ENCODE results near the gene UBE2L6. TPM values are rescaled to one million over a fixed set of nuclear protein-coding genes. Genes with fewer than 3 reads are reported as not detected.

UBE2L6 gene
- total RNA-seq, 1 experiment from 2014 or later: 38.8 TPM

DNA sequence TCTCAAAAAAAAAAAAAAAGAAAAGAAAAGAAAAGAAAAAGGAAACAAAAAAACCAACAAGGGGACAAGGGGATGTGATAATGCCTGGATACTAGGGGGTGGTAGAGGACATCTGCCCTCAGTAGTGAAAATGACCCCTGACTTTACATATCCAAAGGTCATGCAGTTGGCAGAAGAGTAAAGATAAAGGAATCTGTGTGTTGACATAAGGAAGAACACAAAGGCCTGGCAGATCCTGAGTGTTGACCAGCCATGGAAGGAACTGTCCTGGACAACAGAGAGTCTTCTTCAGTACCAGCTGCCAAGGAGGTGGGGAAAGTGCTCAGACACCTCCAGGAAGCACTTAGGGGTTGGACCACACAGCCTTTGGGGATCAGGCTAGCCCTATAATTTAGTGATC, 64.6 kb downstream of the UBE2L6 start (continued):
- TF ChIP-seq, protein P1, sequence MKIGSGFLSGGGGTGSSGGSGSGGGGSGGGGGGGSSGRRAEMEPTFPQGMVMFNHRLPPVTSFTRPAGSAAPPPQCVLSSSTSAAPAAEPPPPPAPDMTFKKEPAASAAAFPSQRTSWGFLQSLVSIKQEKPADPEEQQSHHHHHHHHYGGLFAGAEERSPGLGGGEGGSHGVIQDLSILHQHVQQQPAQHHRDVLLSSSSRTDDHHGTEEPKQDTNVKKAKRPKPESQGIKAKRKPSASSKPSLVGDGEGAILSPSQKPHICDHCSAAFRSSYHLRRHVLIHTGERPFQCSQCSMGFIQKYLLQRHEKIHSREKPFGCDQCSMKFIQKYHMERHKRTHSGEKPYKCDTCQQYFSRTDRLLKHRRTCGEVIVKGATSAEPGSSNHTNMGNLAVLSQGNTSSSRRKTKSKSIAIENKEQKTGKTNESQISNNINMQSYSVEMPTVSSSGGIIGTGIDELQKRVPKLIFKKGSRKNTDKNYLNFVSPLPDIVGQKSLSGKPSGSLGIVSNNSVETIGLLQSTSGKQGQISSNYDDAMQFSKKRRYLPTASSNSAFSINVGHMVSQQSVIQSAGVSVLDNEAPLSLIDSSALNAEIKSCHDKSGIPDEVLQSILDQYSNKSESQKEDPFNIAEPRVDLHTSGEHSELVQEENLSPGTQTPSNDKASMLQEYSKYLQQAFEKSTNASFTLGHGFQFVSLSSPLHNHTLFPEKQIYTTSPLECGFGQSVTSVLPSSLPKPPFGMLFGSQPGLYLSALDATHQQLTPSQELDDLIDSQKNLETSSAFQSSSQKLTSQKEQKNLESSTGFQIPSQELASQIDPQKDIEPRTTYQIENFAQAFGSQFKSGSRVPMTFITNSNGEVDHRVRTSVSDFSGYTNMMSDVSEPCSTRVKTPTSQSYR (CRISPR knock-in tag; IDR thresholded peaks at IDR 0.05): no peak
- TF ChIP-seq NR3C1 (CRISPR knock-in tag; conservative IDR thresholded peaks at IDR 0.05; ENCODE audit: low read depth) (no peak), EMX1 (CRISPR knock-in tag; IDR thresholded peaks at IDR 0.05) (no peak), ZNF671 (CRISPR knock-in tag; IDR thresholded peaks at IDR 0.05) (no peak), HMGA2 (CRISPR knock-in tag; IDR thresholded peaks at IDR 0.05) (no peak), RELA (CRISPR knock-in tag; IDR thresholded peaks at IDR 0.05; ENCODE audit: borderline replicate concordance) (no peak), ATF1 (CRISPR knock-in tag; IDR thresholded peaks at IDR 0.05) (no peak)

DNA sequence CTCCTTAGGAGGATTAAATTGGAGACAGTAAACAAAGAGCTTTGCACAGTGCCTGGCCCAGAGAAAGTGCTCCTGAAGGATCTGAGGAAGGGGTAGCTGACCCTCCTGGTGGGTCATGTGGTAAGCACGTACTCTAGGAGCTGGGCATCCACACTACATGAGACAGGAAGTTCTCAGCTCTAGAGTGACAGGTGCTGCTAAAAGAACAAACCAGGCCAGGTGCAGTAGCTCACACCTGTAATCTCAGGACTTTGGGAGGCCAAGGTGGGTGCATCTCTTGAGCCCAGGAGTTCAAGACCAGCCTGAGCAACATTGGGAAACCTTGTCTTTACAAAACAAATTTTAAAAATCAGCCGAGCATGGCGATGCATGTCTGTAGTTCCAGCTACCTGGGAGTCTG, 65.1 kb downstream of the UBE2L6 start:
- peaks cover 6% of the 10 kb centered on the region for H3K36me3 Mint-ChIP-seq
- no peaks in the 10 kb centered on the region; the same call in 1 of the 2 replicates for H3K27me3 Mint-ChIP-seq (ENCODE audit: low read depth)
- H3K4me1 Mint-ChIP-seq: peaks cover 40% of the 10 kb centered on the region
- H3K4me3 Mint-ChIP-seq: no peak overlapping the region
- DNase-seq (ENCODE audit: low spot score): no peak
- H3K9me3 Mint-ChIP-seq: no peaks in the 10 kb centered on the region
- H3K27ac Mint-ChIP-seq: 0 out of 2 replicates have a peak overlapping the region, but pooled peaks have one; percentile 15
- ATAC-seq: no peak
- CTCF ChIA-PET: interaction anchor here (0.7 to 4.8 kb wide), 10 partner anchors 10 to 284 kb away, joined by 3 to 66 read pairs (median 4); partner anchors contain the start of genes RTN4RL2 and SLC43A1
- POLR2A ChIA-PET: interaction anchor here (0.5 to 1.3 kb wide), 3 partner anchors 13 to 137 kb away, joined by 3 to 4 read pairs (median 4); partner anchors contain the start of gene SLC43A1
- TF ChIP-seq, protein P2, sequence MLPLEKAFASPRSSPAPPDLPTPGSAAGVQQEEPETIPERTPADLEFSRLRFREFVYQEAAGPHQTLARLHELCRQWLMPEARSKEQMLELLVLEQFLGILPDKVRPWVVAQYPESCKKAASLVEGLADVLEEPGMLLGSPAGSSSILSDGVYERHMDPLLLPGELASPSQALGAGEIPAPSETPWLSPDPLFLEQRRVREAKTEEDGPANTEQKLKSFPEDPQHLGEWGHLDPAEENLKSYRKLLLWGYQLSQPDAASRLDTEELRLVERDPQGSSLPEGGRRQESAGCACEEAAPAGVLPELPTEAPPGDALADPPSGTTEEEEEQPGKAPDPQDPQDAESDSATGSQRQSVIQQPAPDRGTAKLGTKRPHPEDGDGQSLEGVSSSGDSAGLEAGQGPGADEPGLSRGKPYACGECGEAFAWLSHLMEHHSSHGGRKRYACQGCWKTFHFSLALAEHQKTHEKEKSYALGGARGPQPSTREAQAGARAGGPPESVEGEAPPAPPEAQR (CRISPR knock-in tag; IDR thresholded peaks at IDR 0.05): no peak
- TF ChIP-seq ZBTB21 (CRISPR knock-in tag; IDR thresholded peaks at IDR 0.05; ENCODE audit: borderline replicate concordance) (no peak), PRRX2 (CRISPR knock-in tag; IDR thresholded peaks at IDR 0.05) (no peak), GRHL2 (CRISPR knock-in tag; IDR thresholded peaks at IDR 0.05; ENCODE audit: insufficient replicate concordance, severe bottlenecking) (no peak), ZNF423 (CRISPR knock-in tag; IDR thresholded peaks at IDR 0.05) (no peak), TP53 (CRISPR knock-in tag; IDR thresholded peaks at IDR 0.05) (no peak)
- TF ChIP-seq, protein P3, sequence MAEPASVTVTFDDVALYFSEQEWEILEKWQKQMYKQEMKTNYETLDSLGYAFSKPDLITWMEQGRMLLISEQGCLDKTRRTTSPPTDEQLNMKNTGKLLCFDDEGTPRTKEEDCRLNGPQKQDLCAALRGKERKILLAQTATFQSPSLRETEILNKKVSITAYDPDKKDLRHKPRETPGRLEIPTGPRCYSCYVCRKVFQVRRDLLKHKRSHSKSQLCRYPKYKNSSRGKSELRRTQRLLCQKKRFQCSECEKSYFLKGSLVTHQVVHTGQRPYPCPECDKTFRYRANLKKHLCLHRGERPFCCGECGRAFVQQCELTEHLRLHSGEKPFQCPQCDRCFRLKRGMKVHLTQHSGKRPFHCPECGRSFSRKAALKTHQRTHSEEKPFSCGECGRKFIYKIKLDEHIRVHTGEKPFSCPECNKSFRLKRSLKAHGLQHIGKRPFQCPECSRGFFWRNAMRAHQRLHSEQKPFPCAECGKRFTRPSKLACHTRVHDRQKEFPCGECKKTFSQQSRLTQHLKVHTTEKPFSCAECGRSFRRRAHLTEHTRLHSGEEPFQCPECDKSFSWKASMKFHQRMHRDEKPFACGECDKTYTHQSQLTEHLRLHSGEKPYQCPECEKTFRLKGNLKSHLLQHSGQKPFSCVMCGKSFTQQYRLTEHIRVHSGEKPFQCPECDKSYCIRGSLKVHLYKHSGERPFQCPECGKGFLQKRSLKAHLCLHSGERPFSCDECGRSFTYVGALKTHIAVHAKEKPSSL (CRISPR knock-in tag; conservative IDR thresholded peaks at IDR 0.05): no peak
- TF ChIP-seq, protein P4, sequence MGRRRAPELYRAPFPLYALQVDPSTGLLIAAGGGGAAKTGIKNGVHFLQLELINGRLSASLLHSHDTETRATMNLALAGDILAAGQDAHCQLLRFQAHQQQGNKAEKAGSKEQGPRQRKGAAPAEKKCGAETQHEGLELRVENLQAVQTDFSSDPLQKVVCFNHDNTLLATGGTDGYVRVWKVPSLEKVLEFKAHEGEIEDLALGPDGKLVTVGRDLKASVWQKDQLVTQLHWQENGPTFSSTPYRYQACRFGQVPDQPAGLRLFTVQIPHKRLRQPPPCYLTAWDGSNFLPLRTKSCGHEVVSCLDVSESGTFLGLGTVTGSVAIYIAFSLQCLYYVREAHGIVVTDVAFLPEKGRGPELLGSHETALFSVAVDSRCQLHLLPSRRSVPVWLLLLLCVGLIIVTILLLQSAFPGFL (CRISPR knock-in tag; IDR thresholded peaks at IDR 0.05; ENCODE audit: borderline replicate concordance): no peak
- TF ChIP-seq, protein P5, sequence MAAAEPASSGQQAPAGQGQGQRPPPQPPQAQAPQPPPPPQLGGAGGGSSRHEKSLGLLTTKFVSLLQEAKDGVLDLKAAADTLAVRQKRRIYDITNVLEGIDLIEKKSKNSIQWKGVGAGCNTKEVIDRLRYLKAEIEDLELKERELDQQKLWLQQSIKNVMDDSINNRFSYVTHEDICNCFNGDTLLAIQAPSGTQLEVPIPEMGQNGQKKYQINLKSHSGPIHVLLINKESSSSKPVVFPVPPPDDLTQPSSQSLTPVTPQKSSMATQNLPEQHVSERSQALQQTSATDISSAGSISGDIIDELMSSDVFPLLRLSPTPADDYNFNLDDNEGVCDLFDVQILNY (CRISPR knock-in tag; IDR thresholded peaks at IDR 0.05): no peak
- TF ChIP-seq, protein P6, sequence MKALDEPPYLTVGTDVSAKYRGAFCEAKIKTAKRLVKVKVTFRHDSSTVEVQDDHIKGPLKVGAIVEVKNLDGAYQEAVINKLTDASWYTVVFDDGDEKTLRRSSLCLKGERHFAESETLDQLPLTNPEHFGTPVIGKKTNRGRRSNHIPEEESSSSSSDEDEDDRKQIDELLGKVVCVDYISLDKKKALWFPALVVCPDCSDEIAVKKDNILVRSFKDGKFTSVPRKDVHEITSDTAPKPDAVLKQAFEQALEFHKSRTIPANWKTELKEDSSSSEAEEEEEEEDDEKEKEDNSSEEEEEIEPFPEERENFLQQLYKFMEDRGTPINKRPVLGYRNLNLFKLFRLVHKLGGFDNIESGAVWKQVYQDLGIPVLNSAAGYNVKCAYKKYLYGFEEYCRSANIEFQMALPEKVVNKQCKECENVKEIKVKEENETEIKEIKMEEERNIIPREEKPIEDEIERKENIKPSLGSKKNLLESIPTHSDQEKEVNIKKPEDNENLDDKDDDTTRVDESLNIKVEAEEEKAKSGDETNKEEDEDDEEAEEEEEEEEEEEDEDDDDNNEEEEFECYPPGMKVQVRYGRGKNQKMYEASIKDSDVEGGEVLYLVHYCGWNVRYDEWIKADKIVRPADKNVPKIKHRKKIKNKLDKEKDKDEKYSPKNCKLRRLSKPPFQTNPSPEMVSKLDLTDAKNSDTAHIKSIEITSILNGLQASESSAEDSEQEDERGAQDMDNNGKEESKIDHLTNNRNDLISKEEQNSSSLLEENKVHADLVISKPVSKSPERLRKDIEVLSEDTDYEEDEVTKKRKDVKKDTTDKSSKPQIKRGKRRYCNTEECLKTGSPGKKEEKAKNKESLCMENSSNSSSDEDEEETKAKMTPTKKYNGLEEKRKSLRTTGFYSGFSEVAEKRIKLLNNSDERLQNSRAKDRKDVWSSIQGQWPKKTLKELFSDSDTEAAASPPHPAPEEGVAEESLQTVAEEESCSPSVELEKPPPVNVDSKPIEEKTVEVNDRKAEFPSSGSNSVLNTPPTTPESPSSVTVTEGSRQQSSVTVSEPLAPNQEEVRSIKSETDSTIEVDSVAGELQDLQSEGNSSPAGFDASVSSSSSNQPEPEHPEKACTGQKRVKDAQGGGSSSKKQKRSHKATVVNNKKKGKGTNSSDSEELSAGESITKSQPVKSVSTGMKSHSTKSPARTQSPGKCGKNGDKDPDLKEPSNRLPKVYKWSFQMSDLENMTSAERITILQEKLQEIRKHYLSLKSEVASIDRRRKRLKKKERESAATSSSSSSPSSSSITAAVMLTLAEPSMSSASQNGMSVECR (CRISPR knock-in tag; IDR thresholded peaks at IDR 0.05; ENCODE audit: borderline replicate concordance): no peak
- TF ChIP-seq, protein P7, sequence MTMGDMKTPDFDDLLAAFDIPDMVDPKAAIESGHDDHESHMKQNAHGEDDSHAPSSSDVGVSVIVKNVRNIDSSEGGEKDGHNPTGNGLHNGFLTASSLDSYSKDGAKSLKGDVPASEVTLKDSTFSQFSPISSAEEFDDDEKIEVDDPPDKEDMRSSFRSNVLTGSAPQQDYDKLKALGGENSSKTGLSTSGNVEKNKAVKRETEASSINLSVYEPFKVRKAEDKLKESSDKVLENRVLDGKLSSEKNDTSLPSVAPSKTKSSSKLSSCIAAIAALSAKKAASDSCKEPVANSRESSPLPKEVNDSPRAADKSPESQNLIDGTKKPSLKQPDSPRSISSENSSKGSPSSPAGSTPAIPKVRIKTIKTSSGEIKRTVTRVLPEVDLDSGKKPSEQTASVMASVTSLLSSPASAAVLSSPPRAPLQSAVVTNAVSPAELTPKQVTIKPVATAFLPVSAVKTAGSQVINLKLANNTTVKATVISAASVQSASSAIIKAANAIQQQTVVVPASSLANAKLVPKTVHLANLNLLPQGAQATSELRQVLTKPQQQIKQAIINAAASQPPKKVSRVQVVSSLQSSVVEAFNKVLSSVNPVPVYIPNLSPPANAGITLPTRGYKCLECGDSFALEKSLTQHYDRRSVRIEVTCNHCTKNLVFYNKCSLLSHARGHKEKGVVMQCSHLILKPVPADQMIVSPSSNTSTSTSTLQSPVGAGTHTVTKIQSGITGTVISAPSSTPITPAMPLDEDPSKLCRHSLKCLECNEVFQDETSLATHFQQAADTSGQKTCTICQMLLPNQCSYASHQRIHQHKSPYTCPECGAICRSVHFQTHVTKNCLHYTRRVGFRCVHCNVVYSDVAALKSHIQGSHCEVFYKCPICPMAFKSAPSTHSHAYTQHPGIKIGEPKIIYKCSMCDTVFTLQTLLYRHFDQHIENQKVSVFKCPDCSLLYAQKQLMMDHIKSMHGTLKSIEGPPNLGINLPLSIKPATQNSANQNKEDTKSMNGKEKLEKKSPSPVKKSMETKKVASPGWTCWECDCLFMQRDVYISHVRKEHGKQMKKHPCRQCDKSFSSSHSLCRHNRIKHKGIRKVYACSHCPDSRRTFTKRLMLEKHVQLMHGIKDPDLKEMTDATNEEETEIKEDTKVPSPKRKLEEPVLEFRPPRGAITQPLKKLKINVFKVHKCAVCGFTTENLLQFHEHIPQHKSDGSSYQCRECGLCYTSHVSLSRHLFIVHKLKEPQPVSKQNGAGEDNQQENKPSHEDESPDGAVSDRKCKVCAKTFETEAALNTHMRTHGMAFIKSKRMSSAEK (CRISPR knock-in tag; IDR thresholded peaks at IDR 0.05; ENCODE audit: borderline replicate concordance): no peak
